NB4 (cell line): ENCODE measurements around the gene C11orf97.
A peak's percentile ranks its signal among the peaks of the same experiment; 100 is the strongest.
"Not testable (repeated sequence)": the region's sequence is repeated elsewhere in the genome, so short reads cannot be mapped to it uniquely, and the experiment has no call there.

Source experiments
- DNase-seq: peaks from one replicate; pipeline ENCODE4 v3.0.0; 2010; ENCODE audit warnings: low read depth
- H3K4me3 ChIP-seq: one replicate; pipeline ENCODE4 v1.5.1; 2011; ENCODE audit warnings: mild to moderate bottlenecking, low read depth, low read length, moderate library complexity
- MYC ChIP-seq: IDR thresholded peaks from 2 replicates; pipeline ENCODE4 v1.6.1; 2011; ENCODE audit warnings: low read depth, low read length
- POLR2A ChIP-seq: IDR thresholded peaks from 2 replicates; pipeline ENCODE4 v1.6.1; 2011; ENCODE audit warnings: mild to moderate bottlenecking; ENCODE audit not compliant: insufficient read length; ENCODE audit errors: extremely low read depth
- TF ChIP-seq, protein P1 (sequence below): IDR thresholded peaks from 2 replicates; pipeline ENCODE4 v1.6.1; 2011; ENCODE audit warnings: low read depth, low read length
- TF ChIP-seq, protein P2 (sequence below): IDR thresholded peaks from one replicate; pipeline ENCODE4 v1.5.1; 2012; ENCODE audit warnings: low read depth, low read length

The C11orf97 gene

DNA sequence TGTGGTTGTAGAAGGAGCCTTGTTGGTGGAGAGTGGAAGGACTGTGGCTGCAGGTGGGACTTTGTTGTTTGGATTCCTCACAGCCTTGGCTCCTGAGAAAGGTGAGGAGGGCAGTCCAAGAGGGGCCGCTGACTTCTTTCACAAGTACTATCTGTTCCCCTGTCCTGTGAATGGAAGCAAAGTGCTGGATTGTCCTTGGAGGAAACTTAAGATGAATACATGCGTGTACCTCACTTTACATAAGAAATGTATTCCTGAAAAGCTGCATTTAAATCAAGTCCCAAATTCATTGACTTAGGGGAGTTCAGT lies 33.9 kb downstream of the C11orf97 start:
- TF ChIP-seq MYC (no peak), POLR2A (no peak)
- TF ChIP-seq, protein P1, sequence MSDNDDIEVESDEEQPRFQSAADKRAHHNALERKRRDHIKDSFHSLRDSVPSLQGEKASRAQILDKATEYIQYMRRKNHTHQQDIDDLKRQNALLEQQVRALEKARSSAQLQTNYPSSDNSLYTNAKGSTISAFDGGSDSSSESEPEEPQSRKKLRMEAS = no peak
- TF ChIP-seq, protein P2, sequence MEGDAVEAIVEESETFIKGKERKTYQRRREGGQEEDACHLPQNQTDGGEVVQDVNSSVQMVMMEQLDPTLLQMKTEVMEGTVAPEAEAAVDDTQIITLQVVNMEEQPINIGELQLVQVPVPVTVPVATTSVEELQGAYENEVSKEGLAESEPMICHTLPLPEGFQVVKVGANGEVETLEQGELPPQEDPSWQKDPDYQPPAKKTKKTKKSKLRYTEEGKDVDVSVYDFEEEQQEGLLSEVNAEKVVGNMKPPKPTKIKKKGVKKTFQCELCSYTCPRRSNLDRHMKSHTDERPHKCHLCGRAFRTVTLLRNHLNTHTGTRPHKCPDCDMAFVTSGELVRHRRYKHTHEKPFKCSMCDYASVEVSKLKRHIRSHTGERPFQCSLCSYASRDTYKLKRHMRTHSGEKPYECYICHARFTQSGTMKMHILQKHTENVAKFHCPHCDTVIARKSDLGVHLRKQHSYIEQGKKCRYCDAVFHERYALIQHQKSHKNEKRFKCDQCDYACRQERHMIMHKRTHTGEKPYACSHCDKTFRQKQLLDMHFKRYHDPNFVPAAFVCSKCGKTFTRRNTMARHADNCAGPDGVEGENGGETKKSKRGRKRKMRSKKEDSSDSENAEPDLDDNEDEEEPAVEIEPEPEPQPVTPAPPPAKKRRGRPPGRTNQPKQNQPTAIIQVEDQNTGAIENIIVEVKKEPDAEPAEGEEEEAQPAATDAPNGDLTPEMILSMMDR = no peak
- DNase-seq = no peak
- H3K4me3 ChIP-seq = peak overlapping the region; percentile 95

DNA sequence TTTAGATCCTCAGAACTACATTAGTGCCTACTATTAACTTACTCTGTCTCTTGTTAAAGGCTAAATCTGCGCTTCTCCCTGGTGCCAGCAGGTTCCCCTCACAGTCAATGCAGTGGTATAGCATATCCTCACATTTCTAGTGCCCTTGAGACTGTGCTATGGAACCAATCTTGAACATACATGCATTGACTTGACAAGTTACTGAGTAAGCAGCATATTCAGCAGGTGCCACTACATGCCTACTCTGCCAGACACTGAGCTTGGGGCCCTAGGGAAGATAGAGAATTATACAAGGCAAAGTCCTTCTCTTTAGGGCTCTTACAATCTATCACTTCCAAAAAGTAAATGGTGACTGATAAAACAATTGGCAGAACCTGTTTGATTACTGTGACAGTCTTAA lies 34.6 kb downstream of the C11orf97 start:
- DNase-seq = peak; percentile 70
- no peak for TF ChIP-seq MYC
- TF ChIP-seq, protein P1 = peak; percentile 35; the same call in 1 of the 2 replicates
- TF ChIP-seq POLR2A = no peak
- peak overlapping the region; percentile 95 for H3K4me3 ChIP-seq

DNA sequence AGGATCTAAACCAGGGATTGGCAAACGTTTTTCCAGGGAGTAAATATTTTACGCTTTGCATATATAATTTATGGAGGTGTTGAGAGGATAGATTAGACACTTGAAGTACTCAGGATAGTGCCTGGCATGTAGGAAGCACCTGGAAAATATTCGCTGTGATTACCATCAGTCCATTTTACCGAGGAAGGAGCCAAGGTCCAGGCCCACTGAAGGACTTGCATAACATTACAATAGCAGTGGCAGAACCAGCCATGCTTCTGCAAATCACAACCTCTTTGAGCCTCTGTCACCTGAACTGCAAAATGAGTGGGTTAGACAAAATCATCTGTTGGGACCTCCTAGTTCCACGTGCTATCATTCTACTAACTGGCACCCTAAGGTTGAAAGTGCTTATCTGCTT lies 36.9 kb downstream of the C11orf97 start:
- H3K4me3 ChIP-seq = peak overlapping the region; percentile 95
- peak; percentile 28 for DNase-seq

DNA sequence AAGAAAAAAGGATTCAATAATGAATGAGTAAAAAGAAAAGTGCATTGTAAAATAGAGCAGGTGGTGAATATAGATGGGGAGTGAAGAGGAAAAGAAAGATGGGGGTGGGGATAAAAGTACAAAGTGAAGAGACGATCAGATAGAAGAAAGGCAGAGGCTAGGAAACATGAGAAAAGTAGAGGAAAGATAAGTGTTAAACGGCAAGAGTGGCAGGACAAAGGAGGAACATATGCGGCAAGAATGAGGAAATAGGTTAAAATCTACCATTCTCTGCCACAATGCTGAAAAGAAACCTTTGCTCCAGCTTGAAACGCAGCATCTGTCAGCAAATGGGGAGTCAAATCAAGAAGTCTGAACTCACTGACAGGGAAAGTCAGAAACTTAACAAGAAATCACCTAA lies 38.3 kb downstream of the C11orf97 start:
- TF ChIP-seq, protein P1 = no peak
- TF ChIP-seq MYC = 0 out of 2 replicates have a peak, but pooled peaks have one; percentile 14
- peak overlapping the region; percentile 95 for H3K4me3 ChIP-seq
- peak; percentile 62 for DNase-seq

More for the DNA sequence above, 36.9 kb downstream of the C11orf97 start:
- TF ChIP-seq, protein P2 = no peak
- TF ChIP-seq, protein P1 = peak; percentile 43; the same call in 1 of the 2 replicates

DNA sequence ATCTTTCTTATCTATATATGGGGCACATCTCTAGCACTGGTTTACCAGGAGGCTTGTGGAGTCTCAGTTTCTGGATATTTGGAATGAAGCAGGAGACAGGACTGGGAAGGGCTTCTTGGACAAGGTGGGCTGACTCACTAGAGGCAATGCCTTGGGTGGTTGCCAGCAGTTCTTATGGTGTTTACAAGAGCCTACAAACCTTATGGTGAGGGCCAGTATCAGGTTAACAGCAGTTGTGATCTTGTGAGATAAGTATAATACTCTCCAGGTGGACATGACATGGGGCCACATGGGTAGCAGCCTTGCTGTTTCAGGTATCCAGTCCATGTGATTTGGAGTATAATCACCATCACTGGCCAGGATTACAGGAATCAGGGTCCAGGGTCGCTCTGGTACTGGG lies 41.7 kb downstream of the C11orf97 start:
- peak; percentile 37 for DNase-seq
- TF ChIP-seq POLR2A = no peak
- no peak for TF ChIP-seq MYC
- TF ChIP-seq, protein P2 = no peak
- TF ChIP-seq, protein P1 = no peak
- no peak overlapping the region for H3K4me3 ChIP-seq

DNA sequence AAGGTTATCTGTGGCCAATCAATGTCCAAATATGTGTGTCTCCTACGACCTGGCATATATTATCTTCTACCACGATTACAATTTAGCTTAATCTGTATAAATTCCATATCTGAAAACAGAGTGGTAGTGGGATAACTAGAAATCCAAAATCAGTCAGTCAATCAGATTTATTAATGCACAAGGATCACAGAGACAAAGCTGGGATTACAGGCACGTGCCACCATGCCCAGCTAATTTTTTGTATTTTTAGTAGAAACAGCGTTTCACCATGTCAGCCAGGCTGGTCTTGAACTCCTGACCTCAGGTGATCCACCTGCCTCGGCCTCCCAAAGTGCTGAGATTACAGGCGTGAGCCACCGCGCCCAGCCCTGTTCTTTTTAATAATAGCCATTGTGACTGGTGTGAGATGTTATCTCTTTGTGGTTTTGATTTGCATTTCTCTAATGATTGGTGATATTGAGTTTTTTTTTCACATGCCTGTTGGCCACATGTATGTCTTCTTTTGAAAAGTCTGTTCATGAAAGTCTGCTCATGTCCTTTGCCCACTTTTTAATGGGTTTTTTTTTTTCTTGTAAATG lies 43.6 kb downstream of the C11orf97 start:
- not testable (repeated sequence) for DNase-seq, H3K4me3 ChIP-seq

DNA sequence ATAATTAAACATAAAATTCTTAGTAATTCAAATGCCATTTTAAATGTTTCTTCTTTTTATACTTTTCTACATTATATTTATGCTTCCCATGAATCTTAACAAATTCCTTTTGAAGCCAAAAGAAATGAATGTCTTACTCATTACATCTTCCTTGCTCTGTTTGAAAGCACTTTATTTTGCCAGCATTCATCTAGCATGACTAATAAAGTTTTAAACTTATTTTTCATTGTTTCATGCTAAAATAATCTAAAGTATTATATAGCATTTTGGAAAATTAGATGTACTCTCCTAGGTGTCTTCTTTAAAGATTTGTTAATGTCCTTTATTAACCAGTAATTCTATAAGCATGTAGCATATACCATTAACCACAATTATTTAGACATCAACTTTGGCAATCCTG lies 45.2 kb downstream of the C11orf97 start:
- TF ChIP-seq, protein P2 = no peak
- no peak for TF ChIP-seq POLR2A
- H3K4me3 ChIP-seq = no peak overlapping the region
- no peak for DNase-seq
